Left renal pelvis (tissue), 4 donors: ENCODE data around the gene DENND6A. TPM values are rescaled to one million over a fixed set of nuclear protein-coding genes. Genes with fewer than 3 reads are reported as not detected.
A peak's percentile ranks its signal among the peaks of the same experiment; 100 is the strongest.
"Not testable (repeated sequence)": the region's sequence is repeated elsewhere in the genome, so short reads cannot be mapped to it uniquely, and the experiment has no call there.

ENCODE experiments used
- DNase-seq, 4 donors: peaks; one replicate each; pipeline ENCODE4 v3.0.0-alpha.2; 2013; ENCODE audit warnings: low read depth in 4 of 4, low spot score in 3 of 4
- polyA plus RNA-seq, 4 donors: library from polyadenylated mRNA; unstranded; fragments of 120-200 nt; gene quantifications; one replicate each; pipeline ENCODE4 v1.2.1, GENCODE V29; 2013; ENCODE audit not compliant: insufficient read length in 4 of 4

Gene DENND6A
- polyA plus RNA-seq, 4 donors: 27.2 to 31.2 (median 29.7) TPM

GRCh38 chr3:57646723-57647122 lies 46.2 kb downstream of the DENND6A start:
- no peak for DNase-seq

- DNase-seq: no peak
These were observed 48.1 kb downstream of the DENND6A start for GRCh38 chr3:57644740-57645139.

GRCh38 chr3:57637391-57637790 lies 55.5 kb downstream of the DENND6A start:
- no peak for DNase-seq

GRCh38 chr3:57634259-57634658 lies 58.6 kb downstream of the DENND6A start:
- DNase-seq: not testable (repeated sequence)

GRCh38 chr3:57627976-57628375 lies 64.9 kb downstream of the DENND6A start:
- no peak for DNase-seq

GRCh38 chr3:57624801-57625200 lies 68.1 kb downstream of the DENND6A start:
- no peak for DNase-seq

- DNase-seq: no peak
These were observed 70.5 kb downstream of the DENND6A start for GRCh38 chr3:57622362-57622761.

- DNase-seq: no peak
These were observed 75.1 kb downstream of the DENND6A start for GRCh38 chr3:57617739-57618138.

GRCh38 chr3:57616233-57616632 lies 76.6 kb downstream of the DENND6A start:
- DNase-seq: no peak

GRCh38 chr3:57611870-57612269 lies 81.0 kb downstream of the DENND6A start:
- DNase-seq: not testable (repeated sequence)

- DNase-seq: no peak
These were observed 87.2 kb downstream of the DENND6A start for GRCh38 chr3:57605683-57606082.

- DNase-seq: no peak
These were observed 87.9 kb downstream of the DENND6A start for GRCh38 chr3:57604971-57605370.

- no peak for DNase-seq
These were observed 92.7 kb downstream of the DENND6A start for GRCh38 chr3:57600195-57600594.

GRCh38 chr3:57598765-57599360 lies 94.0 kb downstream of the DENND6A start:
- DNase-seq: no peak

- peak; percentile 95 to 97 (median 97) for DNase-seq
These were observed 95.6 kb downstream of the DENND6A start, which contains the start of gene ARF4 for GRCh38 chr3:57597127-57597923. Gene ARF4 (minus strand): TSS chr3:57597344. CDS start chr3:57597140, 204 bp downstream.

- peak in 3 of 4 donors; percentile 42 to 54 (median 50) for DNase-seq
These were observed 96.3 kb downstream of the DENND6A start for GRCh38 chr3:57596495-57597126.

GRCh38 chr3:57594576-57594975 lies 98.3 kb downstream of the DENND6A start:
- DNase-seq: no peak

GRCh38 chr3:57594144-57594543 lies 98.7 kb downstream of the DENND6A start:
- DNase-seq: no peak

GRCh38 chr3:57592306-57592705 lies 100.6 kb downstream of the DENND6A start:
- no peak for DNase-seq

- DNase-seq: no peak
These were observed 105.0 kb downstream of the DENND6A start for GRCh38 chr3:57587905-57588304.

GRCh38 chr3:57586778-57587177 lies 106.1 kb downstream of the DENND6A start:
- DNase-seq: no peak

- no peak for DNase-seq
These were observed 109.3 kb downstream of the DENND6A start for GRCh38 chr3:57583544-57583943.
